B cell (primary cell): ENCODE results near the gene GORAB. TPM values are rescaled to one million over a fixed set of nuclear protein-coding genes. Genes with fewer than 3 reads are reported as not detected.

Experiments used
- ATAC-seq: fragments of 200-7000 bp; cut with Tn5 transposase; one replicate; pipeline ENCODE4 v1.10.0; 2021; ENCODE audit warnings: low read depth, mild to moderate bottlenecking, moderate number of reproducible peaks, moderate library complexity
- CTCF ChIA-PET: fragments of 350-600 bp; sonication (Branson Sonifier 250); formaldehyde crosslinking; loops from one replicate; lab custom pipeline; 2021; ENCODE audit warnings: antibody characterized with exemption, inconsistent platforms; lab: Charles Lee
- POLR2A ChIA-PET: fragments of 350-600 bp; sonication (Branson Sonifier 250); formaldehyde crosslinking; loops from one replicate; lab custom pipeline; 2021; ENCODE audit warnings: antibody characterized with exemption; lab: Charles Lee
- DNase-seq: peaks from one replicate; pipeline ENCODE4 v3.0.0; 2013
- H2AFZ ChIP-seq: 2 replicates; pipeline ENCODE4 v1.6.1; 2012; ENCODE audit warnings: mild to moderate bottlenecking, low read depth, low read length; ENCODE audit not compliant: insufficient read depth, poor library complexity, severe bottlenecking
- H3K27ac ChIP-seq, 2 donors: 1 replicate in 1 of 2; 2 replicates in 1 of 2; pipeline ENCODE4 v1.5.1; 2012 to 2013; ENCODE audit warnings: low read length in 2 of 2, mild to moderate bottlenecking in 2 of 2, moderate library complexity in 1 of 2
- H3K27me3 ChIP-seq, 4 experiments: fragments of 200-600 bp in 1 of 4; sonication (generic) in 1 of 4; replicated peaks in 1 of 4; 1 replicate in 2 of 4; 2 replicates in 2 of 4; pipeline versions ENCODE4 v1.6.1 to v1.7.0; 2013 to 2016; ENCODE audit warnings: low read length in 3 of 4, mild to moderate bottlenecking in 2 of 4, mixed read lengths in 1 of 4, moderate library complexity in 1 of 4; ENCODE audit not compliant: insufficient read depth in 4 of 4, control insufficient read depth in 3 of 4; ENCODE audit errors: control extremely low read depth in 1 of 4
- H3K36me3 ChIP-seq, 2 experiments: replicated peaks in 1 of 2; 1 replicate in 1 of 2; 2 replicates in 1 of 2; pipeline versions ENCODE4 v1.6.1 to v1.7.1; 2013; ENCODE audit warnings: low read length in 1 of 2; ENCODE audit not compliant: insufficient read depth in 2 of 2, control insufficient read depth in 1 of 2; ENCODE audit errors: control extremely low read depth in 1 of 2, extremely low read depth in 1 of 2
- H3K4me1 ChIP-seq, 2 donors: fragments of 200-600 bp in 1 of 2; sonication (generic) in 1 of 2; 1 replicate in 1 of 2; 2 replicates in 1 of 2; pipeline versions ENCODE4 v1.5.1 to v1.6.1; 2013 to 2017; ENCODE audit warnings: low read length in 2 of 2; ENCODE audit not compliant: control insufficient read depth in 2 of 2, insufficient read depth in 2 of 2
- H3K4me2 ChIP-seq: replicated peaks from 2 replicates; pipeline ENCODE3; 2012; ENCODE audit warnings: mild to moderate bottlenecking, low read depth, low read length; ENCODE audit not compliant: poor library complexity, severe bottlenecking
- H3K4me3 ChIP-seq, 5 experiments: fragments of 200-600 bp in 1 of 5; sonication (generic) in 1 of 5; 1 replicate in 3 of 5; 2 replicates in 2 of 5; pipeline versions ENCODE4 v1.5.1 to v1.7.0; 2011 to 2016; ENCODE audit warnings: low read length in 4 of 5, mild to moderate bottlenecking in 4 of 5, low read depth in 2 of 5, control low read depth in 1 of 5, moderate library complexity in 1 of 5; ENCODE audit not compliant: insufficient read depth in 1 of 5; ENCODE audit errors: control extremely low read depth in 1 of 5, extremely low read depth in 1 of 5
- H3K79me2 ChIP-seq: fragments of 200-600 bp; sonication (generic); one replicate; pipeline ENCODE4 v1.6.0; 2016; ENCODE audit warnings: low read length; ENCODE audit not compliant: control insufficient read depth, insufficient read depth
- H3K9ac ChIP-seq: fragments of 200-600 bp; sonication (generic); 2 replicates; pipeline ENCODE4 v1.6.1; 2017; ENCODE audit warnings: mild to moderate bottlenecking, low read length, moderate library complexity
- H3K9me3 ChIP-seq, 3 donors: one replicate each; pipeline versions ENCODE4 v1.6.1 to v1.7.1; 2013; ENCODE audit warnings: low read length in 2 of 3; ENCODE audit not compliant: control insufficient read depth in 2 of 3, insufficient read depth in 1 of 3; ENCODE audit errors: control extremely low read depth in 1 of 3
- H4K20me1 ChIP-seq: 2 replicates; pipeline ENCODE4 v1.6.0; 2012; ENCODE audit warnings: mild to moderate bottlenecking, low read length; ENCODE audit not compliant: insufficient read depth, control insufficient read depth, poor library complexity, severe bottlenecking
- H3K27ac Mint-ChIP-seq: one replicate; pipeline ENCODE4 v1.8.0; 2021; ENCODE audit warnings: mixed read lengths
- H3K27me3 Mint-ChIP-seq: one replicate; pipeline ENCODE4 v1.8.0; 2021; ENCODE audit warnings: mixed read lengths
- H3K4me1 Mint-ChIP-seq: one replicate; pipeline ENCODE4 v1.8.0; 2021; ENCODE audit warnings: mixed read lengths
- H3K4me3 Mint-ChIP-seq: one replicate; pipeline ENCODE4 v1.8.0; 2021; ENCODE audit warnings: mixed read lengths
- H3K9me3 Mint-ChIP-seq: one replicate; pipeline ENCODE4 v1.8.0; 2022; ENCODE audit warnings: mixed read lengths; ENCODE audit not compliant: insufficient read depth
- CTCF ChIP-seq: fragments of 200-600 bp; IDR thresholded peaks from one replicate; pipeline ENCODE4 v1.8.0; 2022; ENCODE audit warnings: antibody characterized with exemption, mild to moderate bottlenecking
- EZH2 ChIP-seq: IDR thresholded peaks from 2 replicates; pipeline ENCODE4 v1.6.1; 2012; ENCODE audit warnings: borderline replicate concordance, low read depth, mild to moderate bottlenecking, moderate library complexity, low read length; ENCODE audit not compliant: insufficient read depth, poor library complexity, severe bottlenecking
- intact Hi-C: fragments of 100-400 bp; cut with micrococcal nuclease; formaldehyde crosslinking; loops from one replicate; pipeline ENCODE4 v1.10.0; 2022
- polyA plus RNA-seq: library from polyadenylated mRNA; depleted of rRNA; stranded (reverse); fragments of >200 nt; gene quantifications from 2 replicates; pipeline ENCODE4 v1.2.3, GENCODE V29; 2012
- total RNA-seq, 2 donors: library from RNA; stranded (reverse); fragments of 120-200 nt in 1 of 2; gene quantifications; 1 replicate in 1 of 2; 2 replicates in 1 of 2; pipeline versions ENCODE4 v1.2.3 to v1.2.4, GENCODE V29; 2013 to 2022

Gene GORAB
- total and polyA plus RNA-seq, 2 donors (not counting 1 experiment from before 2014, with no cell fraction given): 15.1 to 24.2 TPM

DNA sequence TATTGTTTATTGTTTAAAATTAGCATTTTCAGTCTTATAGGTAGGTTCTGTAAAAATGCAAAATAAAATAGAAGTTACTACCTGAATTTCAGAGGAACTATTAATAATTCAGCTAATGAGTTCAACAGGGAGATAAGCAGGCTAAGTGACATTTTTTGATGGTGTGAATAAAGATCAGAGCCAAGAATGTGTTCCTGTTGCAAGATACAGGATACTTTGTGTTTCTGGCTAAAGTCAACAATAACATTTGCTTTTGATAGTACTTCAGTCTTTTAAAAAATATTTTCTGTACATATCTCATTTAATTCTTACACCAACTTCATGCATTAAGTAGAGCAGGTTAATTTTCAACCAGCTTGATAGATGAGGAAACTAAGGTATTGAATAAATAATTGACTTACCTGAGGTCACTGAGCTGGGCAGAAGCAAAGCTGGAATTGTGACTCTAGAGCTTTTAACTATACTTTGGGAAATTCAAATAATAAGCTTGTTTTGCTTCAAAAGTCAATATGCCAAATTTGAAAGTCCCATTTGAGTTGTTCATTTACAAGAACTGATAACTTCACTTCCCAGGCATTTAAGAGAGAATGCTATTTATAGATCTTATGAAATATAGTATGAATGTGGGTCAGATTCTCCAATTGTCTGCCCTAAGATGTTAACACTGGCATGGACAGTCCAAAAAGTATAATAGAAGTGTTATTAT, 6.0 kb downstream of the GORAB start:
- ChIA-PET CTCF (no interaction called here), POLR2A (no interaction called here)
- no peak overlapping the region for H3K27ac ChIP-seq
- DNase-seq (no peak), ATAC-seq (no peak)
- Mint-ChIP-seq H3K27me3 (no peaks in the 10 kb centered on the region), H3K27ac (no peak overlapping the region), H3K4me3 (no peak overlapping the region), H3K9me3 (no peaks in the 10 kb centered on the region), H3K4me1 (peaks cover 11% of the 10 kb centered on the region)
- no peak overlapping the region for H2AFZ ChIP-seq
- H3K9ac ChIP-seq: no peak overlapping the region
- H3K36me3 ChIP-seq: peaks cover 5 to 29% of the 10 kb centered on the region in 2 experiments
- no peaks in the 10 kb centered on the region for H4K20me1 ChIP-seq
- H3K4me1 ChIP-seq: peaks cover 5 to 7% of the 10 kb centered on the region in 2 donors
- H3K4me3 ChIP-seq: no peak overlapping the region
- no peaks in the 10 kb centered on the region for H3K9me3 ChIP-seq
- H3K79me2 ChIP-seq: peaks cover 25% of the 10 kb centered on the region
- no peak overlapping the region for H3K4me2 ChIP-seq
- intact Hi-C loops: no loop called here
- H3K27me3 ChIP-seq: no peaks in the 10 kb centered on the region
- TF ChIP-seq CTCF (no peak), EZH2 (no peak)

DNA sequence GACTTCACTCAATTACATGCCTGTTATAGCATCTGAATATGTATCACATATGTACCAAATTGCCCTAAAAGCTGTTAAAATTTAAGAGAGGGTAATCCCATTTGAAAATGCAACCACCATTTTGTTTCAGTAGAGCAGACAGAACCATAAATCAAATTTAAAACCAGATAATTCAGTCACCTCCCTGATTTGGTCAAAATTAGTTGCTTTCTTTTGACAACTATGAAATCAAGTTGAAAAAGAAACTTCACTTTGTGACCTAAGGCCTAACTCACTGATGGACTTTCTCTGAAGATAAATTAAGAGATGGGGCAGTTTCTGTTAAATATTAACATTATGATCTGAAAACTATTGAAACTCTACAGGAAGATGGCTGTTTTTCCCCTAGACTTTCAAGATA, 6.7 kb downstream of the GORAB start:
- no peaks in the 10 kb centered on the region for H3K9me3 Mint-ChIP-seq
- H3K4me1 Mint-ChIP-seq: peaks cover 11% of the 10 kb centered on the region
- TF ChIP-seq EZH2 (no peak), CTCF (no peak)
- ATAC-seq (no peak), DNase-seq (no peak)
- H3K9ac ChIP-seq: no peak overlapping the region
- no peak overlapping the region for H3K27ac ChIP-seq
- H3K4me2 ChIP-seq: no peak overlapping the region
- H3K4me3 Mint-ChIP-seq: no peak overlapping the region
- peaks cover 18% of the 10 kb centered on the region for H3K79me2 ChIP-seq
- no peaks in the 10 kb centered on the region for H3K27me3 Mint-ChIP-seq
- no peaks in the 10 kb centered on the region for H3K9me3 ChIP-seq
- no peaks in the 10 kb centered on the region for H3K4me1 ChIP-seq
- peaks cover 5 to 35% of the 10 kb centered on the region in 2 experiments for H3K36me3 ChIP-seq
- H2AFZ ChIP-seq: no peak overlapping the region
- no peak overlapping the region for H3K27ac Mint-ChIP-seq
- intact Hi-C loops: no loop called here
- ChIA-PET POLR2A (no interaction called here), CTCF (no interaction called here)
- H3K27me3 ChIP-seq: no peaks in the 10 kb centered on the region
- no peak overlapping the region for H3K4me3 ChIP-seq
- no peaks in the 10 kb centered on the region for H4K20me1 ChIP-seq
